GM23338 (cell line): ENCODE measurements around the gene EPHA7. TPM values are rescaled to one million over a fixed set of nuclear protein-coding genes. Genes with fewer than 3 reads are reported as not detected.

Source experiments
- ATAC-seq: fragments of 200-7000 bp; cut with Tn5 transposase; 3 replicates; pipeline ENCODE4 v1.9.1; 2020
- DNase-seq: peaks from one replicate; pipeline ENCODE4 v3.0.0-alpha.2; 2015; ENCODE audit warnings: low spot score
- H2AFZ ChIP-seq: fragments of 200-600 bp; sonication (generic); 2 replicates; pipeline ENCODE4 v1.8.0; 2016; ENCODE audit warnings: antibody characterized with exemption, mild to moderate bottlenecking, moderate library complexity
- H3F3A ChIP-seq: fragments of 200-600 bp; sonication (generic); replicated peaks from 2 replicates; pipeline ENCODE4 v1.8.0; 2017; ENCODE audit warnings: antibody characterized with exemption, mixed run types, low read depth
- H3K27ac ChIP-seq: fragments of 200-600 bp; sonication (generic); 2 replicates; pipeline ENCODE4 v1.6.1; 2016; ENCODE audit warnings: low read depth
- H3K27me3 ChIP-seq: fragments of 200-600 bp; sonication (generic); 2 replicates; pipeline ENCODE4 v1.8.0; 2016; ENCODE audit warnings: mild to moderate bottlenecking, mixed run types, moderate library complexity; ENCODE audit not compliant: insufficient read depth
- H3K36me3 ChIP-seq: fragments of 200-600 bp; sonication (generic); 2 replicates; pipeline ENCODE4 v1.8.0; 2016; ENCODE audit warnings: mild to moderate bottlenecking; ENCODE audit not compliant: insufficient read depth
- H3K4me1 ChIP-seq: fragments of 200-600 bp; sonication (generic); 2 replicates; pipeline ENCODE4 v1.8.0; 2016; ENCODE audit warnings: mild to moderate bottlenecking, moderate library complexity; ENCODE audit not compliant: insufficient read depth
- H3K4me2 ChIP-seq: fragments of 200-600 bp; sonication (generic); 2 replicates; pipeline ENCODE4 v1.7.1; 2017; ENCODE audit warnings: mixed run types
- H3K4me3 ChIP-seq: fragments of 200-600 bp; sonication (generic); 2 replicates; pipeline ENCODE4 v1.6.1; 2016; ENCODE audit warnings: mixed run types
- H3K79me2 ChIP-seq: fragments of 200-600 bp; sonication (generic); replicated peaks from 2 replicates; pipeline ENCODE4 v1.8.0; 2017; ENCODE audit warnings: mild to moderate bottlenecking; ENCODE audit not compliant: insufficient read depth
- H3K9me2 ChIP-seq: fragments of 200-600 bp; sonication (generic); 2 replicates; pipeline ENCODE4 v1.8.0; 2017; ENCODE audit not compliant: insufficient read depth
- H4K20me1 ChIP-seq: fragments of 200-600 bp; sonication (generic); replicated peaks from 2 replicates; pipeline ENCODE4 v1.8.0; 2017; ENCODE audit warnings: mild to moderate bottlenecking; ENCODE audit not compliant: insufficient read depth
- H3K27ac Mint-ChIP-seq: 2 replicates; pipeline ENCODE4 v1.8.0; 2020; ENCODE audit warnings: inconsistent platforms, mild to moderate bottlenecking, moderate library complexity, mixed read lengths
- H3K27me3 Mint-ChIP-seq: 3 replicates; pipeline ENCODE4 v1.8.0; 2022; ENCODE audit warnings: low read depth, mild to moderate bottlenecking, moderate library complexity, mixed read lengths, inconsistent platforms; ENCODE audit not compliant: insufficient read depth, poor library complexity
- H3K36me3 Mint-ChIP-seq: 3 replicates; pipeline ENCODE4 v1.8.0; 2021; ENCODE audit warnings: low read depth, mild to moderate bottlenecking, inconsistent platforms, moderate library complexity, mixed read lengths
- H3K4me1 Mint-ChIP-seq: 3 replicates; pipeline ENCODE4 v1.8.0; 2020; ENCODE audit warnings: mild to moderate bottlenecking, inconsistent platforms, mixed read lengths
- H3K4me3 Mint-ChIP-seq: 3 replicates; pipeline ENCODE4 v1.8.0; 2021; ENCODE audit warnings: moderate library complexity, mild to moderate bottlenecking, inconsistent platforms, mixed read lengths
- H3K9me3 Mint-ChIP-seq: 3 replicates; pipeline ENCODE4 v1.8.0; 2020; ENCODE audit warnings: moderate library complexity, mild to moderate bottlenecking, inconsistent platforms, mixed read lengths
- CREB1 ChIP-seq: fragments of 250-450 bp; sonication (Bioruptor Pico); IDR thresholded peaks from 2 replicates; pipeline ENCODE4 v1.5.0; 2020; ENCODE audit warnings: low read depth, mild to moderate bottlenecking, moderate library complexity
- EZH2 ChIP-seq: fragments of 200-600 bp; sonication (generic); IDR thresholded peaks from one replicate; pipeline ENCODE4 v1.8.0; 2017; ENCODE audit warnings: antibody characterized with exemption, mild to moderate bottlenecking, low read depth; ENCODE audit not compliant: unreplicated experiment
- EZH2phosphoT487 ChIP-seq: fragments of 200-600 bp; sonication (generic); IDR thresholded peaks from one replicate; pipeline ENCODE4 v1.8.1; 2018; ENCODE audit warnings: antibody characterized with exemption; ENCODE audit not compliant: unreplicated experiment
- JUNB ChIP-seq: IDR thresholded peaks from one replicate; pipeline ENCODE4 v1.6.1; 2016; ENCODE audit warnings: antibody characterized with exemption; ENCODE audit not compliant: unreplicated experiment
- POLR2AphosphoS5 ChIP-seq: IDR thresholded peaks from 2 replicates; pipeline ENCODE4 v1.6.1; 2016; ENCODE audit warnings: antibody characterized with exemption, low read depth
- STAT1 ChIP-seq: IDR thresholded peaks from one replicate; pipeline ENCODE4 v1.6.1; 2016; ENCODE audit warnings: antibody characterized with exemption; ENCODE audit not compliant: unreplicated experiment
- polyA plus RNA-seq: library from polyadenylated mRNA; unstranded; fragments of >200 nt; fragmentation: Nextera tagmentation; extraction: Ambion mirVana; gene quantifications from 2 replicates; pipeline ENCODE4 v1.2.1, GENCODE V29; 2016
- total RNA-seq: library from RNA; depleted of rRNA; stranded (reverse); fragments of >200 nt; shearing (Covaris generic); gene quantifications from 2 replicates; pipeline ENCODE4 v1.2.3, GENCODE V29; 2014
- TF ChIP-seq, protein P1 (sequence below): fragments of 250-450 bp; sonication (Bioruptor Pico); IDR thresholded peaks from 2 replicates; pipeline ENCODE4 v1.5.0; 2020; ENCODE audit warnings: mild to moderate bottlenecking, moderate library complexity
- TF ChIP-seq, protein P2 (sequence below), 2 experiments: fragments of 200-600 bp in 1 of 2; sonication (generic) in 1 of 2; conservative IDR thresholded peaks; 2 replicates each; pipeline versions ENCODE4 v1.5.1 to v1.6.1; 2016 to 2017; ENCODE audit warnings: antibody characterized with exemption in 2 of 2, low read depth in 2 of 2, mild to moderate bottlenecking in 2 of 2, moderate library complexity in 1 of 2

Gene EPHA7
- total and polyA plus RNA-seq, 2 experiments from 2014 or later: 3.3 to 7.3 TPM

DNA sequence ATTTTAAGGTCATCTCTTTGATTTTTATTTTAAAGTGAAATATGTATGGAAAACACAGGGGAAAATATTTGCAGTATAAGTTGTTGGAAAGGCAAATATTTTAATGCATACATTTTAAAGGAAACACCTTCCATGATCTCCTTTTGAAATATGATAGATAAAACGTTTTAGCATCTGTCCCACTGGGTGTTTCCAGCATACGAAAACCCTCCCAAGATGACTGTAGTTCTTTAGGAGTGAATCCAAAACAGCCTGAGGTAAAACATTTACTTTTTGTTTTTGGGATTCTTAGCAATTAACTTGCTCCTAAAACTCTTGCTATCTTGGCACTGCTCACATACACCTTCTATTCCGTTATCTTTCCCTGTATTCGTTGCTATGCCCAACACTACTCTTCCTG lies 210.0 kb downstream of the EPHA7 start (continued):
- TF ChIP-seq, protein P1, sequence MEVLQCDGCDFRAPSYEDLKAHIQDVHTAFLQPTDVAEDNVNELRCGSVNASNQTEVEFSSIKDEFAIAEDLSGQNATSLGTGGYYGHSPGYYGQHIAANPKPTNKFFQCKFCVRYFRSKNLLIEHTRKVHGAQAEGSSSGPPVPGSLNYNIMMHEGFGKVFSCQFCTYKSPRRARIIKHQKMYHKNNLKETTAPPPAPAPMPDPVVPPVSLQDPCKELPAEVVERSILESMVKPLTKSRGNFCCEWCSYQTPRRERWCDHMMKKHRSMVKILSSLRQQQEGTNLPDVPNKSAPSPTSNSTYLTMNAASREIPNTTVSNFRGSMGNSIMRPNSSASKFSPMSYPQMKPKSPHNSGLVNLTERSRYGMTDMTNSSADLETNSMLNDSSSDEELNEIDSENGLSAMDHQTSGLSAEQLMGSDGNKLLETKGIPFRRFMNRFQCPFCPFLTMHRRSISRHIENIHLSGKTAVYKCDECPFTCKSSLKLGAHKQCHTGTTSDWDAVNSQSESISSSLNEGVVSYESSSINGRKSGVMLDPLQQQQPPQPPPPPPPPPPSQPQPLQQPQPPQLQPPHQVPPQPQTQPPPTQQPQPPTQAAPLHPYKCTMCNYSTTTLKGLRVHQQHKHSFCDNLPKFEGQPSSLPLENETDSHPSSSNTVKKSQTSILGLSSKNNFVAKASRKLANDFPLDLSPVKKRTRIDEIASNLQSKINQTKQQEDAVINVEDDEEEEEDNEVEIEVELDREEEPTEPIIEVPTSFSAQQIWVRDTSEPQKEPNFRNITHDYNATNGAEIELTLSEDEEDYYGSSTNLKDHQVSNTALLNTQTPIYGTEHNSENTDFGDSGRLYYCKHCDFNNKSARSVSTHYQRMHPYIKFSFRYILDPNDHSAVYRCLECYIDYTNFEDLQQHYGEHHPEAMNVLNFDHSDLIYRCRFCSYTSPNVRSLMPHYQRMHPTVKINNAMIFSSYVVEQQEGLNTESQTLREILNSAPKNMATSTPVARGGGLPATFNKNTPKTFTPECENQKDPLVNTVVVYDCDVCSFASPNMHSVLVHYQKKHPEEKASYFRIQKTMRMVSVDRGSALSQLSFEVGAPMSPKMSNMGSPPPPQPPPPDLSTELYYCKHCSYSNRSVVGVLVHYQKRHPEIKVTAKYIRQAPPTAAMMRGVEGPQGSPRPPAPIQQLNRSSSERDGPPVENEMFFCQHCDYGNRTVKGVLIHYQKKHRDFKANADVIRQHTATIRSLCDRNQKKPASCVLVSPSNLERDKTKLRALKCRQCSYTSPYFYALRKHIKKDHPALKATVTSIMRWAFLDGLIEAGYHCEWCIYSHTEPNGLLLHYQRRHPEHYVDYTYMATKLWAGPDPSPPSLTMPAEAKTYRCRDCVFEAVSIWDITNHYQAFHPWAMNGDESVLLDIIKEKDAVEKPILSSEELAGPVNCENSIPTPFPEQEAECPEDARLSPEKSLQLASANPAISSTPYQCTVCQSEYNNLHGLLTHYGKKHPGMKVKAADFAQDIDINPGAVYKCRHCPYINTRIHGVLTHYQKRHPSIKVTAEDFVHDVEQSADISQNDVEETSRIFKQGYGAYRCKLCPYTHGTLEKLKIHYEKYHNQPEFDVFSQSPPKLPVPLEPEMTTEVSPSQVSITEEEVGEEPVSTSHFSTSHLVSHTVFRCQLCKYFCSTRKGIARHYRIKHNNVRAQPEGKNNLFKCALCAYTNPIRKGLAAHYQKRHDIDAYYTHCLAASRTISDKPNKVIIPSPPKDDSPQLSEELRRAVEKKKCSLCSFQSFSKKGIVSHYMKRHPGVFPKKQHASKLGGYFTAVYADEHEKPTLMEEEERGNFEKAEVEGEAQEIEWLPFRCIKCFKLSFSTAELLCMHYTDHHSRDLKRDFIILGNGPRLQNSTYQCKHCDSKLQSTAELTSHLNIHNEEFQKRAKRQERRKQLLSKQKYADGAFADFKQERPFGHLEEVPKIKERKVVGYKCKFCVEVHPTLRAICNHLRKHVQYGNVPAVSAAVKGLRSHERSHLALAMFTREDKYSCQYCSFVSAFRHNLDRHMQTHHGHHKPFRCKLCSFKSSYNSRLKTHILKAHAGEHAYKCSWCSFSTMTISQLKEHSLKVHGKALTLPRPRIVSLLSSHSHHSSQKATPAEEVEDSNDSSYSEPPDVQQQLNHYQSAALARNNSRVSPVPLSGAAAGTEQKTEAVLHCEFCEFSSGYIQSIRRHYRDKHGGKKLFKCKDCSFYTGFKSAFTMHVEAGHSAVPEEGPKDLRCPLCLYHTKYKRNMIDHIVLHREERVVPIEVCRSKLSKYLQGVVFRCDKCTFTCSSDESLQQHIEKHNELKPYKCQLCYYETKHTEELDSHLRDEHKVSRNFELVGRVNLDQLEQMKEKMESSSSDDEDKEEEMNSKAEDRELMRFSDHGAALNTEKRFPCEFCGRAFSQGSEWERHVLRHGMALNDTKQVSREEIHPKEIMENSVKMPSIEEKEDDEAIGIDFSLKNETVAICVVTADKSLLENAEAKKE: no peak

DNA sequence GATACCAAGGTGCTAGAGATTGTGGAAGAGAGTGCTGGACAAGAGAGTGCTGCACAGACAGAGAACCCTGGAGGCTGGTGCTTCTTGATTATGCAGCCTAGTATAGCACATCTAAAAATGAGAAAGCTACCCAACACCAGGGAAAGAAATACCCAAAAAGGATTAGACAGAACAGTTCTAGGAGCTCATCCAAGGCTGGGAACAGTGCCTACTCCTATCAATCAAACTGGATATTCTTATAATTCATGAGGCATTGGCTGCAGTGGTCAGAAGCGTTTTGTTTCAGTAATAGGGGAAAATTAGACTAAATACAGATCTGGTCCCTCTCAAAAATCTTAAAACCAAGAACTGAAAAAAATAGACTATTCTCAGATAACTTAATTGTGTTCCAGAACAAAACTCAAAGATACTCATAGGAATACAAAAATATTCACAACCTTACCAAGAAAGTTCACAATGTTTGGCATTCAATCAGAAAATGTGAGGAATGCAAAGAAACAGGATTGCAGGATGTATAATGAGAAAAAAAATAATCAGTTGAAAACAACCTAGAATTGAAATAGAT lies 222.9 kb downstream of the EPHA7 start:
- peaks cover 11% of the 10 kb centered on the region; the same call in 2 of the 3 replicates for H3K36me3 Mint-ChIP-seq
- H3K27me3 Mint-ChIP-seq: peaks cover 5% of the 10 kb centered on the region
- no peaks in the 10 kb centered on the region for H3K27me3 ChIP-seq
- H3K9me3 Mint-ChIP-seq: peaks cover 29% of the 10 kb centered on the region
- H3K4me3 Mint-ChIP-seq: no peak overlapping the region
- H4K20me1 ChIP-seq: no peaks in the 10 kb centered on the region
- no peaks in the 10 kb centered on the region for H3F3A ChIP-seq
- H3K79me2 ChIP-seq: no peaks in the 10 kb centered on the region
- H3K4me1 Mint-ChIP-seq: no peaks in the 10 kb centered on the region
- no peak overlapping the region for H3K4me3 ChIP-seq
- H3K36me3 ChIP-seq: peaks cover 5% of the 10 kb centered on the region; the same call in 1 of the 2 replicates
- ATAC-seq: no peak
- no peak for DNase-seq
- no peaks in the 10 kb centered on the region for H3K4me1 ChIP-seq
- no peak overlapping the region for H3K27ac ChIP-seq
- no peak overlapping the region for H3K27ac Mint-ChIP-seq
- H3K4me2 ChIP-seq: no peak overlapping the region
- H2AFZ ChIP-seq: no peak overlapping the region
- H3K9me2 ChIP-seq: no peaks in the 10 kb centered on the region
- TF ChIP-seq JUNB (no peak), EZH2 (no peak), EZH2phosphoT487 (no peak), POLR2AphosphoS5 (no peak), CREB1 (CRISPR knock-in tag) (no peak), STAT1 (no peak)
- TF ChIP-seq, protein P2, sequence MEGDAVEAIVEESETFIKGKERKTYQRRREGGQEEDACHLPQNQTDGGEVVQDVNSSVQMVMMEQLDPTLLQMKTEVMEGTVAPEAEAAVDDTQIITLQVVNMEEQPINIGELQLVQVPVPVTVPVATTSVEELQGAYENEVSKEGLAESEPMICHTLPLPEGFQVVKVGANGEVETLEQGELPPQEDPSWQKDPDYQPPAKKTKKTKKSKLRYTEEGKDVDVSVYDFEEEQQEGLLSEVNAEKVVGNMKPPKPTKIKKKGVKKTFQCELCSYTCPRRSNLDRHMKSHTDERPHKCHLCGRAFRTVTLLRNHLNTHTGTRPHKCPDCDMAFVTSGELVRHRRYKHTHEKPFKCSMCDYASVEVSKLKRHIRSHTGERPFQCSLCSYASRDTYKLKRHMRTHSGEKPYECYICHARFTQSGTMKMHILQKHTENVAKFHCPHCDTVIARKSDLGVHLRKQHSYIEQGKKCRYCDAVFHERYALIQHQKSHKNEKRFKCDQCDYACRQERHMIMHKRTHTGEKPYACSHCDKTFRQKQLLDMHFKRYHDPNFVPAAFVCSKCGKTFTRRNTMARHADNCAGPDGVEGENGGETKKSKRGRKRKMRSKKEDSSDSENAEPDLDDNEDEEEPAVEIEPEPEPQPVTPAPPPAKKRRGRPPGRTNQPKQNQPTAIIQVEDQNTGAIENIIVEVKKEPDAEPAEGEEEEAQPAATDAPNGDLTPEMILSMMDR (conservative IDR thresholded peaks at IDR 0.05; ENCODE audit: low read depth in 2 of 2): no peak
- TF ChIP-seq, protein P1: no peak
